ENCODE data around the gene RBFA.

The RBFA gene

DNA sequence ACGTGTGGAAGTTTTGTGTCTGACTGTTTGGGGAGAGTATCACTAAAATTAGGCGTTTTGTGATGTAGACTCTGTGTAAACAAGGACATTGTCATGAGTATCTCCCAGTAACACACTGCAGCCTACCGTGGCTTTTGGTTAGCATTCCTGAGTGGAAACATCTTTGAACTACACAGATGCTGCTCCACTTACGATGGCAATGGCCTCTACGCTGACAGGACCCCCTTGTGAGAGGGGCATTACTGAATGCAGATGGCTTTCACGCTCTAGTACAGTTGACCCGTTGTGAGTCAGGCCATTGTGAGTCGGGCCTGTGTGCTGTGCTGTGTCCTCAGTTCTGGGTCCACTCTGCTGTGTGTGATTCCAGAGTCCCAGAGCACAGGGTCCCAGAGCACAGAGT is 40.5 kb downstream of the RBFA start:
- DNase-seq (ENCODE audit: low spot score) = no peak

DNA sequence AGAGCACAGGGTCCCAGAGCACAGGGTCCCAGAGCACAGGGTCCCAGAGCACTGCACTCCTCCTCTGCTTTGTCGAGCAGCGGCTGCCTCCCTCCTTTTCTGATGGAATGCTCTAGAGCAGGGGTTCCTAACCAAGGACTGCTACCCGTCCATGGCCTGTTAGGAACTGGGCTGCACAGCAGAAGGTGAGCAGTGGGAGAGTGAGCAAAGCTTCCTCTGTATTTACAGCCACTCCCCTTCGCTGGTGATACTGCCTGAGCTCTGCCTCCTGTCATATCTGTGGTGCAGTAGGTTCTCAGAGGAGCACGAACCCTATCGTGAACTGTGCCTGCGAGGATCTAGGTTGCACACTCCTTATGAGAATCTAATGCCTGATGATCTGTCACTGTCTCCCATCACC is 41.7 kb downstream of the RBFA start:
- DNase-seq (ENCODE audit: low spot score) = no peak

DNA sequence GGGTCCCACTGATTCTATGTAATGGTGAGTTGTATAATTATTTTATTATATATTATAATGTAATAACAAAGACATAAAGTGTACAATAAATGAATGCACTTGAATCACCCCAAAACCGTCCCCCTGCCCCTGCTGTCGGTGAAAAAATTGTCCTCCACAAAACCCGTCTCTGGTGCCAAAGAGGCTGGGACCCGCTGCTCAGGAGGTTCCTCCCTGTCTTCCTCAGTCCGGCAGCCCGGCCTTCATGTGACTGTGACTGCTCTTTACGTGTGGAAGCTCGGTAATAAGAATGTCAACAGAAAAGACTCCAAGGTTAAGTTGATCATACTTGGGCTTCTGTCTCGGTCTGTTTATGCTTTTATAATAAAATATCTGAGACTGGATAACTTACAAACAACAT is 42.1 kb downstream of the RBFA start:
- no peak for DNase-seq (ENCODE audit: low spot score)

DNA sequence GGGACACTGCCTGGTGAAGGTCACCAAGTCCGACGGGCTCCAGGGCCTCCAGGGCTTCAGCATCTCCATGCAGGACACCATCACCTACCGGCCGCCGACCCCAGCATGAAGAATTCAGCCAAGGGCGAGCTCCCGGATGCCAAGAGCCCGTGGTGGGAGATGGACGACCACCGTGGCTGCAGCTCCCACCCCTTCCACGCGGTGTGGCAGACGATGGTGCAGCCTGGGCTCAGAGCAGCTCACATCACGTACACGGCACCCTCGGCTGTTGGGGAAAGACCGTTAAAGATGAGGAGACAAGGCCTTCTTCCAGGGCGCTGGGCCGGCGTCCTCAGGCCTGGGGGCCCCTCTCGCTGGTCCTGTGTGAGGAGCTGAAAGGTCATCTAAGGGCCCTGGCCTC is 43.6 kb downstream of the RBFA start:
- DNase-seq (ENCODE audit: low spot score) = no peak

Measured in D341Med (cell line).